Activated CD8-positive, alpha-beta memory T cell treated with anti-CD3 and anti-CD28 coated beads for 36 hours (primary cell): Measurements from ENCODE around the gene FAXDC2. TPM values are rescaled to one million over a fixed set of nuclear protein-coding genes. Genes with fewer than 3 reads are reported as not detected.

Source experiments
- CTCF ChIA-PET: fragments of 350-600 bp; sonication (Branson Sonifier 250); formaldehyde crosslinking; loops from one replicate; lab custom pipeline; 2021; ENCODE audit warnings: antibody characterized with exemption; lab: Charles Lee
- POLR2A ChIA-PET: fragments of 350-600 bp; sonication (Branson Sonifier 250); formaldehyde crosslinking; loops from one replicate; lab custom pipeline; 2021; ENCODE audit warnings: antibody characterized with exemption; lab: Charles Lee
- total RNA-seq, 2 experiments: library from RNA; stranded (reverse); gene quantifications; one replicate each; pipeline ENCODE4 v1.2.3, GENCODE V29; 2021

Gene FAXDC2
- total RNA-seq, 2 experiments from 2014 or later = not detected

GRCh38 chr5:154863291-154864080 is 13.1 kb upstream of the FAXDC2 start:
- ChIA-PET CTCF (no interaction called here), POLR2A (interaction anchor here (1.9 kb wide), 1 partner anchor 74 kb away, joined by 5 read pairs; the partner anchor contains the start of gene GEMIN5)

- CTCF ChIA-PET = no interaction called here
- POLR2A ChIA-PET = no interaction called here
Observed at GRCh38 chr5:154862766-154863165, 12.4 kb upstream of the FAXDC2 start.

GRCh38 chr5:154861946-154862345 is 11.5 kb upstream of the FAXDC2 start:
- POLR2A ChIA-PET = no interaction called here
- CTCF ChIA-PET = no interaction called here

GRCh38 chr5:154860765-154861164 is 10.4 kb upstream of the FAXDC2 start:
- ChIA-PET POLR2A (interaction anchor here (0.9 kb wide), 1 partner anchor 77 kb away, joined by 4 read pairs; the partner anchor contains the start of gene GEMIN5), CTCF (no interaction called here)

GRCh38 chr5:154860123-154860522 is 9.7 kb upstream of the FAXDC2 start:
- POLR2A ChIA-PET = interaction anchor here (0.9 kb wide), 1 partner anchor 77 kb away, joined by 4 read pairs; the partner anchor contains the start of gene GEMIN5
- CTCF ChIA-PET = no interaction called here

GRCh38 chr5:154858972-154859871 is 8.8 kb upstream of the FAXDC2 start:
- ChIA-PET CTCF (no interaction called here), POLR2A (interaction anchor here (0.6 to 0.7 kb wide), 3 partner anchors 72 to 820 kb away, joined by 3 read pairs; partner anchors contain the start of genes FAM114A2 and MFAP3)

- CTCF ChIA-PET = no interaction called here
- POLR2A ChIA-PET = interaction anchor here (0.6 to 0.7 kb wide), 3 partner anchors 71 to 820 kb away, joined by 3 to 5 read pairs (median 3); partner anchors contain the start of genes FAM114A2 and MFAP3
Observed at GRCh38 chr5:154858297-154858971, 8.0 kb upstream of the FAXDC2 start, which contains the start of gene CNOT8. TSS of gene CNOT8 (plus strand) at chr5:154858627. CDS start at chr5:154863279, 4,652 bp downstream.

- POLR2A ChIA-PET = interaction anchor here (0.6 to 1.3 kb wide), 5 partner anchors 14 to 334 kb away, joined by 3 to 5 read pairs (median 3); no protein-coding TSS in a partner anchor
- CTCF ChIA-PET = interaction anchor here (1.4 to 1.6 kb wide), 2 partner anchors 100 to 208 kb away, joined by 3 to 5 read pairs; no protein-coding TSS in a partner anchor
Observed at GRCh38 chr5:154857530-154858296, 7.3 kb upstream of the FAXDC2 start.

- ChIA-PET CTCF (no interaction called here), POLR2A (interaction anchor here (0.8 kb wide), 1 partner anchor 10 kb away, joined by 4 read pairs; no protein-coding TSS in a partner anchor)
Observed at GRCh38 chr5:154851351-154851750, 948 bp upstream of the FAXDC2 start.

GRCh38 chr5:154849791-154850201 is 607 bp downstream of the FAXDC2 start:
- POLR2A ChIA-PET = no interaction called here
- CTCF ChIA-PET = no interaction called here

GRCh38 chr5:154849264-154849785 is 1.1 kb downstream of the FAXDC2 start:
- CTCF ChIA-PET = no interaction called here
- POLR2A ChIA-PET = no interaction called here

- POLR2A ChIA-PET = no interaction called here
Observed at GRCh38 chr5:154844809-154845208, 5.6 kb downstream of the FAXDC2 start.

GRCh38 chr5:154842689-154843530 is 7.5 kb downstream of the FAXDC2 start:
- POLR2A ChIA-PET = interaction anchor here (0.7 kb wide), 1 partner anchor 115 kb away, joined by 9 read pairs; no protein-coding TSS in a partner anchor

More at GRCh38 chr5:154844809-154845208, 5.6 kb downstream of the FAXDC2 start:
- CTCF ChIA-PET = no interaction called here

GRCh38 chr5:154841273-154841661 is 9.1 kb downstream of the FAXDC2 start:
- CTCF ChIA-PET = no interaction called here
- POLR2A ChIA-PET = interaction anchor here (0.6 kb wide), 1 partner anchor 10 kb away, joined by 4 read pairs; no protein-coding TSS in a partner anchor

More at GRCh38 chr5:154842689-154843530, 7.5 kb downstream of the FAXDC2 start:
- CTCF ChIA-PET = interaction anchor here (0.5 to 0.7 kb wide), 2 partner anchors 47 to 291 kb away, joined by 3 to 4 read pairs; no protein-coding TSS in a partner anchor

GRCh38 chr5:154840435-154841272 is 9.7 kb downstream of the FAXDC2 start:
- ChIA-PET CTCF (no interaction called here), POLR2A (interaction anchor here (0.6 kb wide), 1 partner anchor 11 kb away, joined by 4 read pairs; no protein-coding TSS in a partner anchor)
